Measurements from ENCODE around the gene ANKRD39.

DNA sequence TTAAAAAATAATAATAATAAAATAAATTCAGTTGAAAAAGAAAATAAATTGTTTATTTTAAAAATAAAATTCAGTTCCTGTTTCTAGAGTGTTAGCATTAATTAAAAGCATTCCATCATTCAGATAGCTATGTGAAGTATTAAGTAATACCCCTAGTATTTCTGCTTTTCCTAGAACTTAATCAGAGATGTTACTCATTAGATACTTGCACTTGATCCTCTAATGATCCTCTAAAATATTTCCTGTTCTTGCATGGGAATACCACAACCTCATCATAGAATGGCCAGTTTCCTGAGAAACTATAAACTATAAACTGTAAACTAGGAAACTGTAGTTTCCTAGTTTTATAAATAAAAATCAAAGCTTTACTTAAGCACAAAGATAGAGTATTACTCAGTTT, 52.8 kb downstream of the ANKRD39 start:
- TF ChIP-seq, protein P1, sequence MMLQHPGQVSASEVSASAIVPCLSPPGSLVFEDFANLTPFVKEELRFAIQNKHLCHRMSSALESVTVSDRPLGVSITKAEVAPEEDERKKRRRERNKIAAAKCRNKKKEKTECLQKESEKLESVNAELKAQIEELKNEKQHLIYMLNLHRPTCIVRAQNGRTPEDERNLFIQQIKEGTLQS (IDR thresholded peaks at IDR 0.05; ENCODE audit: borderline replicate concordance, extremely low read depth, low read depth, low read length): no peak
- TF ChIP-seq BHLHE40 (IDR thresholded peaks at IDR 0.05; ENCODE audit: borderline replicate concordance in 1 of 2, low read depth in 2 of 2, low read length in 1 of 2): no peak

All from GM12878 (cell line).